ENCODE measurements around the gene TTLL13. TPM values are rescaled to one million over a fixed set of nuclear protein-coding genes. Genes with fewer than 3 reads are reported as not detected.
"Not testable (repeated sequence)": the region's sequence is repeated elsewhere in the genome, so short reads cannot be mapped to it uniquely, and the experiment has no call there.

The TTLL13 gene
- total RNA-seq, 2 experiments from 2014 or later = 0.45 to 0.87 TPM

- peak; percentile 64 for DNase-seq
- H3K9me3 Mint-ChIP-seq = no peaks in the 10 kb centered on the region
- CTCF ChIA-PET = interaction anchor here (0.6 to 3.9 kb wide), 16 partner anchors 9 to 726 kb away, joined by 3 to 23 read pairs (median 3); partner anchors contain the start of genes CIB1, GDPGP1 and TTLL13
- no peak overlapping the region for H3K4me3 Mint-ChIP-seq
- H3K4me1 Mint-ChIP-seq = peaks cover 24% of the 10 kb centered on the region
- H3K36me3 Mint-ChIP-seq (ENCODE audit: low read depth) = no peaks in the 10 kb centered on the region
- peaks cover 8% of the 10 kb centered on the region for H3K27me3 Mint-ChIP-seq
- no peak overlapping the region for H3K27ac Mint-ChIP-seq
- POLR2A ChIA-PET = no interaction called here
Observed at GRCh38 chr15:90300988-90301706, 51.8 kb downstream of the TTLL13 start.

GRCh38 chr15:90301707-90302300 lies 52.4 kb downstream of the TTLL13 start:
- POLR2A ChIA-PET = no interaction called here
- no peak overlapping the region for H3K27ac Mint-ChIP-seq
- no peaks in the 10 kb centered on the region for H3K36me3 Mint-ChIP-seq (ENCODE audit: low read depth)
- CTCF ChIA-PET = interaction anchor here (0.6 to 3.9 kb wide), 14 partner anchors 10 to 725 kb away, joined by 3 to 23 read pairs (median 4); partner anchors contain the start of genes CIB1, GDPGP1, HDDC3 and TTLL13
- DNase-seq = no peak
- no peak overlapping the region for H3K4me3 Mint-ChIP-seq
- peaks cover 30% of the 10 kb centered on the region for H3K4me1 Mint-ChIP-seq
- no peaks in the 10 kb centered on the region for H3K9me3 Mint-ChIP-seq
- H3K27me3 Mint-ChIP-seq = peaks cover 6% of the 10 kb centered on the region

- POLR2A ChIA-PET; H3K27me3 Mint-ChIP-seq; DNase-seq; H3K4me3 Mint-ChIP-seq; H3K9me3 Mint-ChIP-seq; H3K27ac Mint-ChIP-seq; H3K36me3 Mint-ChIP-seq (ENCODE audit: low read depth): not testable (repeated sequence)
- CTCF ChIA-PET = interaction anchor here (0.7 to 3.2 kb wide), 7 partner anchors 10 to 57 kb away, joined by 3 to 17 read pairs (median 5); no protein-coding TSS in a partner anchor
- peaks cover 40% of the 10 kb centered on the region for H3K4me1 Mint-ChIP-seq
Observed at GRCh38 chr15:90305355-90305754, 56.0 kb downstream of the TTLL13 start.

GRCh38 chr15:90305932-90306331 lies 56.6 kb downstream of the TTLL13 start:
- peak overlapping the region; percentile 14 for H3K4me3 Mint-ChIP-seq
- no peak for DNase-seq
- CTCF ChIA-PET = interaction anchor here (0.6 to 3.2 kb wide), 7 partner anchors 9 to 342 kb away, joined by 3 to 17 read pairs (median 4); no protein-coding TSS in a partner anchor
- H3K36me3 Mint-ChIP-seq (ENCODE audit: low read depth) = no peaks in the 10 kb centered on the region
- POLR2A ChIA-PET = interaction anchor here (0.5 to 0.6 kb wide), 2 partner anchors 18 to 119 kb away, joined by 4 to 6 read pairs; no protein-coding TSS in a partner anchor
- no peaks in the 10 kb centered on the region for H3K27me3 Mint-ChIP-seq
- H3K4me1 Mint-ChIP-seq = peaks cover 38% of the 10 kb centered on the region
- peak overlapping the region; percentile 80 for H3K27ac Mint-ChIP-seq
- H3K9me3 Mint-ChIP-seq = no peaks in the 10 kb centered on the region

- peaks cover 3% of the 10 kb centered on the region for H3K27me3 Mint-ChIP-seq
- peak overlapping the region; percentile 80 for H3K27ac Mint-ChIP-seq
Observed at GRCh38 chr15:90306560-90306959, 57.2 kb downstream of the TTLL13 start.

GRCh38 chr15:90307661-90308060 lies 58.3 kb downstream of the TTLL13 start:
- Mint-ChIP-seq H3K27me3 (peaks cover 12% of the 10 kb centered on the region), H3K27ac (no peak overlapping the region), H3K36me3 (ENCODE audit: low read depth) (no peaks in the 10 kb centered on the region), H3K4me3 (no peak overlapping the region), H3K4me1 (peaks cover 28% of the 10 kb centered on the region), H3K9me3 (no peaks in the 10 kb centered on the region)
- ChIA-PET POLR2A (interaction anchor here (0.6 kb wide), 1 partner anchor 163 kb away, joined by 4 read pairs; no protein-coding TSS in a partner anchor), CTCF (interaction anchor here (0.8 to 3.2 kb wide), 4 partner anchors 10 to 100 kb away, joined by 3 to 17 read pairs (median 4); no protein-coding TSS in a partner anchor)
- no peak for DNase-seq

More at GRCh38 chr15:90306560-90306959, 57.2 kb downstream of the TTLL13 start:
- DNase-seq = peak; percentile 44
- H3K9me3 Mint-ChIP-seq = no peaks in the 10 kb centered on the region
- peaks cover 34% of the 10 kb centered on the region for H3K4me1 Mint-ChIP-seq
- ChIA-PET CTCF (interaction anchor here (0.6 to 3.2 kb wide), 10 partner anchors 8 to 341 kb away, joined by 3 to 17 read pairs (median 3); no protein-coding TSS in a partner anchor), POLR2A (interaction anchor here (0.5 to 0.6 kb wide), 2 partner anchors 19 to 118 kb away, joined by 4 to 6 read pairs; no protein-coding TSS in a partner anchor)
- peak overlapping the region; percentile 14 for H3K4me3 Mint-ChIP-seq
- no peaks in the 10 kb centered on the region for H3K36me3 Mint-ChIP-seq (ENCODE audit: low read depth)

GRCh38 chr15:90309020-90309419 lies 59.7 kb downstream of the TTLL13 start:
- Mint-ChIP-seq H3K4me3 (no peak overlapping the region), H3K4me1 (peaks cover 25% of the 10 kb centered on the region), H3K9me3 (no peaks in the 10 kb centered on the region), H3K27me3 (peaks cover 20% of the 10 kb centered on the region), H3K27ac (no peak overlapping the region), H3K36me3 (ENCODE audit: low read depth) (no peaks in the 10 kb centered on the region)
- CTCF ChIA-PET = interaction anchor here (1.4 kb wide), 1 partner anchor 20 kb away, joined by 4 read pairs; no protein-coding TSS in a partner anchor
- DNase-seq = no peak
- POLR2A ChIA-PET = no interaction called here

Other genes starting within 250 kb of the TTLL13 start
- 10 to 100 TPM; 24.4 to 26.6 TPM for gene ZNF710, start 248.2 kb upstream of the TTLL13 start, total RNA-seq
- 100 to 1,000 TPM; 332 to 349 TPM for gene IDH2, start 147.1 kb upstream of the TTLL13 start, total RNA-seq
- gene SEMA4B, start 48.2 kb upstream of the TTLL13 start, total RNA-seq = 10 to 100 TPM; 23.4 to 26.7 TPM
- 10 to 100 TPM; 75.4 to 83.5 TPM for gene CIB1, start 15.6 kb upstream of the TTLL13 start, total RNA-seq
- 1 to 10 TPM; 9.8 to 10.0 TPM for gene GDPGP1, start 15.3 kb upstream of the TTLL13 start, total RNA-seq
- 10 to 100 TPM; 28.5 to 30.0 TPM for gene NGRN, start 16.1 kb downstream of the TTLL13 start, total RNA-seq
- 1 to 10 TPM; 1.1 to 2.1 TPM for gene ZNF774, start 102.7 kb downstream of the TTLL13 start, total RNA-seq
- gene IQGAP1, start 138.7 kb downstream of the TTLL13 start, total RNA-seq = 100 to 1,000 TPM; 222 to 296 TPM

All from activated CD4-positive, alpha-beta T cell treated with anti-CD3 and anti-CD28 coated beads, Interleukin-2, amount 10 ng/mL, durations not matched to agents 7 days and 5 days (primary cell).